HCEC 1CT (cell line): ENCODE results near the gene HTR3E.
"Not testable (repeated sequence)": the region's sequence is repeated elsewhere in the genome, so short reads cannot be mapped to it uniquely, and the experiment has no call there.

ENCODE experiments used
- DNase-seq: peaks from one replicate; pipeline ENCODE4 v3.0.0-alpha.2; 2017

Gene HTR3E

GRCh38 chr3:184096811-184097383 is at the start of gene HTR3E:
HTR3E (plus strand) TSS chr3:184097064; CDS start chr3:184097530, 466 bp downstream.
- peak; percentile 6 for DNase-seq

DNA sequence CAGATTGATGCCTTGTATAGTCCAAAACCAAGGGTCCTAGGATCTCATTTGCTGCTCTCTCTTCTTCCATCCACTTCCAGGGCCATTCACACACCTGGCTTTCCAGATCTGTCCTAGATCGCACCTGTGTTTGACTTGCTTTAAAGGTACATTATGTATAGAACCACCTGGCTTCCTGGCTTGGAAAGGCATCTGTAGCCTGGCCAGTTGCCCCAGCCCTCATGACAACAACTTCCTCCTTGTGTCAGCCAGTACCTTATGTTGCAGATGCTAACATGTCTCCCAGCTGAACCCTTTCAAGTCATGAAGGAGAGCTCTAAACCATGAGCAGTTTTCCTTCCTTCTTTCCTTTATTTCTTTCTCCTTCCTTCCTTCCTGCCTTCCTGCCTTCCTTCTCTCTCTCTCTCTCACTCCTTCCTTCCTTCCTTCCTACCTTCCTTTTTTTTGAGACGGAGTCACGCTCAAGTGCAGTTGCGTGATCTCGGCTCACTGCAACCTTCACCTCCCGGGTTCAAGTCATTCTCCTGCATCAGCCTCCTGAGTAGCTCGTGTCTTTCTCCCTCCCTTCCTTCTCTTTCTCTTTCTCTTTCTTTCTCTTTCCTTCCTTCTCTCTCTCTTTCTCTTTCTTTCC is 46.5 kb upstream of the HTR3E start:
- DNase-seq = no peak

GRCh38 chr3:184052767-184053166 is 44.1 kb upstream of the HTR3E start, which contains the start of gene HTR3C:
HTR3C (plus strand) TSS chr3:184053047; CDS start chr3:184053081, 34 bp downstream.
- no peak for DNase-seq

GRCh38 chr3:184058029-184058428 is 38.8 kb upstream of the HTR3E start:
- peak; percentile 64 for DNase-seq

DNA sequence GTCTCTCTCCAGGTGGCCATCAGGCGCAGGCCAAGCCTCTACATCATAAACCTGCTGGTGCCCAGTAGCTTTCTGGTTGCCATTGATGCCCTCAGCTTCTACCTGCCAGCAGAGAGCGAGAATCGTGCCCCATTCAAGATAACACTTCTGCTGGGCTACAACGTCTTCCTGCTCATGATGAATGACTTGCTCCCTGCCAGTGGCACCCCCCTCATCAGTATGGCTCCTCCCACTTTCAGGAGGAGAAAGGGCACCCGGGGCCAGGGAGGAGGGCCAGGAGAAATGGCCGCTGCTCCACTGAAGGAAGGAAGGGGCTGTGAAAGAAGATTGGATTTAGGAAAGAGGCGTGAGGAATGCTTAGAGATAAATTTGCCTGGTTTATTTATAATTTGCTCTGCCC is 37.4 kb upstream of the HTR3E start:
- no peak for DNase-seq

DNA sequence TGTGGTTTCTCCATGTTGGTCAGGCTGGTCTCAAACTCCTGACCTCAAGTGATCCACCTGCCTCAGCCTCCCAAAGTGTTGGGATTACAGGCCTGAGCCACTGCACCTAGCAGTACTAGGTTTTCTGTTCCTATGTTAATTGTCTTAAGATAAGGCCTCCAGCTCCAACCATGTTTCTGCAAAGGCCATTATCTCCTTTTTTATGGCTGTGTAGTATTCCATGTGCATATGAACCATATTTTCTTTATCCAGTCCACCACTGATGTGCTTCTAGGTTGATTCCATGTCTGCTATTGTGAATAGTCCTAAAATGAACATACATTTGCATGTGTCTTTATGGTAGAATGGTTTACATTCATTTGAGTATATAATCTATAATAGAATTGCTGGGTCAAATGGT is 34.2 kb upstream of the HTR3E start:
- DNase-seq = no peak

DNA sequence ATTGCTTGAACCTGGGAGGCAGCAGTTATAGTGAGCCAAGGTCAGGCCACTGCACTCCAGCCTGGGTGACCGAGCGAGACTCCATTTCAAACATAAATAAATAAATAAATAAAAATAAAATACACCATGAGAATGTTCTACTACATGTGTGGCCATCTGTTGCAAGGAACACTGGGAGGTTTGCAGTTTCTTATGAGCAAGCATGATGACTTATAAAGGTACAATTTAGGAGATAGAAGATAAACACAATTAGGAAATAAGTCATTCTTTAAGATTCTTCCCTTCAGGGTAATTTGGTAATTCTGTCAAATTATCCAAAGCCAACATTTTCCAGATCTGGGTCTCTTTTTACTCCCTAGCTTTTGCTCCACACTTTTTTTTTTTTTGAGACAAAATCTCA is 30.7 kb upstream of the HTR3E start:
- DNase-seq = peak; percentile 45

GRCh38 chr3:184067573-184068055 is 29.2 kb upstream of the HTR3E start:
- DNase-seq = no peak

GRCh38 chr3:184068344-184068743 is 28.5 kb upstream of the HTR3E start:
- DNase-seq = no peak

- not testable (repeated sequence) for DNase-seq
Observed at GRCh38 chr3:184071142-184071541, 25.7 kb upstream of the HTR3E start.

- DNase-seq = no peak
Observed at GRCh38 chr3:184073621-184074020, 23.2 kb upstream of the HTR3E start.

GRCh38 chr3:184075901-184076300 is 21.0 kb upstream of the HTR3E start:
- no peak for DNase-seq

DNA sequence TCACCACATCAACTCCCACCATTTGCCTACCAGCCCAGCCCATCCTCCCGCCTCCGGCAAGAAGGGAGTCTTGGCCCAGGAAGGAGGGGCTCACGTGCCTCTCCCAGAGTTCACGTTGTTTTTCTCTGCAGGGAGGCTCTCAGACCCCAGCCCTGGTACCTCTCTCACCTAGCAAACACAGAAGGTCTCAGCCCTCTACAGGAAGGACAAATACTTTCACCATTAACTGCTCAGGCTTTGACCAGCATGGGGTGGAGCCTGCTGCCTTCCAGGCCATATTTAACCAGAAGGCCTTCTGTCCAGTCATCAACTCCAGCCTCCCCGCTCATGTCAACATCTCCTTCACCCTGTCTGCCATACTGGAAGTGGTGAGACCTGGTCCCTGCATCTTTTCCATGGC is 19.0 kb upstream of the HTR3E start:
- no peak for DNase-seq

- DNase-seq = no peak
Observed at GRCh38 chr3:184078851-184079250, 18.0 kb upstream of the HTR3E start.

DNA sequence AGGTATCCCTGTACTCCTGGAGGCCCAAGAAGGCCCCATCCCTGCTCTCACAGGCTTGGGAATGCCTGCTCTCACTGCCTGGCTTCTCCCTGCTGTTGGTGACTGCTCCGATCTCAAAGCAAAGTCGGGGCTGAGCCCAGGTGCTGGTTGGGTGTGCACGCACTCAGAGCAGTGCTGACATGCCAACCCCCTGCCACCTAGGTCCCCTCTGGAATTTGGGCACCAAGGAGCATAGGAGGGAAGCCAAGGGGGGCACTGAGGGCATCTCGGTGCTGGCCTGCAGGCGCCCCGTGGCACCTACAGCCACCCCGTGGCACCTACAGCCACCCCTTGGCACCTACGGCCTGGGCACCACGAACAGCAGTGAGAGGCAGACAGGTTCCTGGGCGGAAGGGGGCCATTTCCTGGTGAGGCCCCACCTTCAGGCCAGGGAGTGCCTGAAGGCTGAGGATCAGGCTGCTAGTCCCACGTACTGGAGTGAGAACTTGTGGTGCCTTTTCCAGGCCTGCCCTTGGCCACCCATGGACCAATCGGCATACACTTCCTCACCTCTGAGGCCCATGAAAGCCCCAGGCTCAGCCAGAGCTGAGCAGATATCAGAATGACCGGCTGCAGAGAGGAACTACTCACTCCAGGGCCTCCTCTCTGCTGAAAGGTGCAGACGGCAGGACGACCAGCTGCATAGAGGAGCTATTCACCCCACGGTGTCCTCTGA is 15.6 kb upstream of the HTR3E start:
- DNase-seq = no peak

- no peak for DNase-seq
Observed at GRCh38 chr3:184082034-184082433, 14.8 kb upstream of the HTR3E start.

GRCh38 chr3:184082465-184082864 is 14.4 kb upstream of the HTR3E start:
- DNase-seq = no peak

GRCh38 chr3:184085389-184085852 is 11.4 kb upstream of the HTR3E start:
- DNase-seq = peak; percentile 48

GRCh38 chr3:184092199-184092598 is 4.7 kb upstream of the HTR3E start:
- DNase-seq = no peak

GRCh38 chr3:184097556-184097955 is 692 bp downstream of the HTR3E start:
- DNase-seq = no peak

GRCh38 chr3:184099806-184100686 is 3.2 kb downstream of the HTR3E start:
- DNase-seq = no peak

DNA sequence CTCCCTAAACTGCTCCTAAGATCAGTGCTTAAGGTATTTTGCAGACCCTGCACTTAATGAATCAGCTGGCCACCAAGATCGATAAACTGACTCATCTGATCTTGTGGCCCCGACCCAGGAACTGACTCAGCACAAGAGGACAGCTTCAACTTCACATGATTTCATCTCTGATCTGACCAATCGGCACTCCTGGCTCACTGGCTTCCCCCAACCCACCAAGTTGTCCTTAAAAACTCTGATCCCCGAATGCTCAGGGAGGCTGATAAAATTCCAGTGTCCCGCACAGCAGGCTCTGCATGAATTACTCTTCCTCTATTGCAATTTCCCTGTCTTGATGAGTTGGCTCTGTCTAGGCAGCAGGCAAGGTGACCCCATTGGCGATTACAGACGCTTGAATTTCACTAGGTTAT is 13.5 kb downstream of the HTR3E start:
- DNase-seq = peak; percentile 71

DNA sequence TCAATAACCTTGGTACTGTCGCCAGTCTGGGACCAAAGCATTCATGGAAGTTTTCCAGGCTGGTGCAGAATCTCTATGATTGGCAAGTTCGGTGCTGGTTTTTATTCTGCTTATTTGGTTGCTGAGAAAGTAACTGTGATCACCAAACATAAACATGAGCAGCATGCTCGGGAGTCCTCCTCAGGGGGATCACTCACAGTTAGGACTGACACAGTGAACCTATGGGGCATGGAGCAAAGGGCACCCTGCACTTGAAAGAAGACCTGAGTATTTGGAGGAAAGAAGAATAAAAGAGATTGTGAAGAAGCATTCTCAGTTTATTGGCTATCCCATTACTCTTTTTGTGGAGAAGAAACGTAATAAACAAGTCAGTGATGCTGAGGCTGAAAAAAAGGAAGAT is 19.2 kb downstream of the HTR3E start:
- no peak for DNase-seq
